ENCODE data around the gene LRCH3.

DNA sequence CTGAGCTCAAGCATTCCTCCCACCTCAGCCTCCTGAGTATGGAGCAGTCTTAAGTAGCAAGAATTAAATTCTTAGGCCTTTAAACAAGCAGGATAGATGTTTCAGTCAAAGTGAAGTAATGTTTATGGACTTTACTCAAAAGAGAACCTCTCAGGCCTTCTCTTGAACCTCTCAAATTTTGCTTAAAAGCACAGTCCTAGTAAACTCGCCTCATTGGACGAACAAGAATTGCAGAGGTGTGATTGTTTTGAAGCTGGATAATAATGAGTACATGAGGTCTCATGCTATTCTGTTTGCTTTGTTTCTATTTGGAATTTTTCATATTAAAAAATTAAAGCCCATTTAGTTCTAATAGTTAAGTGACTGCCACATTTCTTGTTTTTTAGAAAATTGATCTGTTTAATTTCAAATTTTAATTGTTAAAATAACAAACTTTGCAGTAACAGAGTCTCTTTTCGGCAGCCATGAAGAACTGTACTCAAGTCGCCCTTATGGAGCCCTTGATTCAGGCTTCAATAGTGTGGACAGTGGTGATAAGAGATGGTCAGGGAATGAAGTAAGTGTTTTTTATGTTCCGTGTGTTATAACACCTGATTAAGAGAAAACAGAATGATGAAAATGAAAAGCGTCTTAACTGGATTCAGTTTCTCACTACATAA is 39.4 kb downstream of the LRCH3 start:
- TF ChIP-seq, protein P1, sequence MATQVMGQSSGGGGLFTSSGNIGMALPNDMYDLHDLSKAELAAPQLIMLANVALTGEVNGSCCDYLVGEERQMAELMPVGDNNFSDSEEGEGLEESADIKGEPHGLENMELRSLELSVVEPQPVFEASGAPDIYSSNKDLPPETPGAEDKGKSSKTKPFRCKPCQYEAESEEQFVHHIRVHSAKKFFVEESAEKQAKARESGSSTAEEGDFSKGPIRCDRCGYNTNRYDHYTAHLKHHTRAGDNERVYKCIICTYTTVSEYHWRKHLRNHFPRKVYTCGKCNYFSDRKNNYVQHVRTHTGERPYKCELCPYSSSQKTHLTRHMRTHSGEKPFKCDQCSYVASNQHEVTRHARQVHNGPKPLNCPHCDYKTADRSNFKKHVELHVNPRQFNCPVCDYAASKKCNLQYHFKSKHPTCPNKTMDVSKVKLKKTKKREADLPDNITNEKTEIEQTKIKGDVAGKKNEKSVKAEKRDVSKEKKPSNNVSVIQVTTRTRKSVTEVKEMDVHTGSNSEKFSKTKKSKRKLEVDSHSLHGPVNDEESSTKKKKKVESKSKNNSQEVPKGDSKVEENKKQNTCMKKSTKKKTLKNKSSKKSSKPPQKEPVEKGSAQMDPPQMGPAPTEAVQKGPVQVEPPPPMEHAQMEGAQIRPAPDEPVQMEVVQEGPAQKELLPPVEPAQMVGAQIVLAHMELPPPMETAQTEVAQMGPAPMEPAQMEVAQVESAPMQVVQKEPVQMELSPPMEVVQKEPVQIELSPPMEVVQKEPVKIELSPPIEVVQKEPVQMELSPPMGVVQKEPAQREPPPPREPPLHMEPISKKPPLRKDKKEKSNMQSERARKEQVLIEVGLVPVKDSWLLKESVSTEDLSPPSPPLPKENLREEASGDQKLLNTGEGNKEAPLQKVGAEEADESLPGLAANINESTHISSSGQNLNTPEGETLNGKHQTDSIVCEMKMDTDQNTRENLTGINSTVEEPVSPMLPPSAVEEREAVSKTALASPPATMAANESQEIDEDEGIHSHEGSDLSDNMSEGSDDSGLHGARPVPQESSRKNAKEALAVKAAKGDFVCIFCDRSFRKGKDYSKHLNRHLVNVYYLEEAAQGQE (tag by site-specific recombination; IDR thresholded peaks at IDR 0.05) = no peak
- no peak for TF ChIP-seq ZNF747 (tag by site-specific recombination; IDR thresholded peaks at IDR 0.05)
- no peak for TF ChIP-seq MYNN (tag by site-specific recombination; IDR thresholded peaks at IDR 0.05; ENCODE audit: borderline replicate concordance)
- TF ChIP-seq, protein P2, sequence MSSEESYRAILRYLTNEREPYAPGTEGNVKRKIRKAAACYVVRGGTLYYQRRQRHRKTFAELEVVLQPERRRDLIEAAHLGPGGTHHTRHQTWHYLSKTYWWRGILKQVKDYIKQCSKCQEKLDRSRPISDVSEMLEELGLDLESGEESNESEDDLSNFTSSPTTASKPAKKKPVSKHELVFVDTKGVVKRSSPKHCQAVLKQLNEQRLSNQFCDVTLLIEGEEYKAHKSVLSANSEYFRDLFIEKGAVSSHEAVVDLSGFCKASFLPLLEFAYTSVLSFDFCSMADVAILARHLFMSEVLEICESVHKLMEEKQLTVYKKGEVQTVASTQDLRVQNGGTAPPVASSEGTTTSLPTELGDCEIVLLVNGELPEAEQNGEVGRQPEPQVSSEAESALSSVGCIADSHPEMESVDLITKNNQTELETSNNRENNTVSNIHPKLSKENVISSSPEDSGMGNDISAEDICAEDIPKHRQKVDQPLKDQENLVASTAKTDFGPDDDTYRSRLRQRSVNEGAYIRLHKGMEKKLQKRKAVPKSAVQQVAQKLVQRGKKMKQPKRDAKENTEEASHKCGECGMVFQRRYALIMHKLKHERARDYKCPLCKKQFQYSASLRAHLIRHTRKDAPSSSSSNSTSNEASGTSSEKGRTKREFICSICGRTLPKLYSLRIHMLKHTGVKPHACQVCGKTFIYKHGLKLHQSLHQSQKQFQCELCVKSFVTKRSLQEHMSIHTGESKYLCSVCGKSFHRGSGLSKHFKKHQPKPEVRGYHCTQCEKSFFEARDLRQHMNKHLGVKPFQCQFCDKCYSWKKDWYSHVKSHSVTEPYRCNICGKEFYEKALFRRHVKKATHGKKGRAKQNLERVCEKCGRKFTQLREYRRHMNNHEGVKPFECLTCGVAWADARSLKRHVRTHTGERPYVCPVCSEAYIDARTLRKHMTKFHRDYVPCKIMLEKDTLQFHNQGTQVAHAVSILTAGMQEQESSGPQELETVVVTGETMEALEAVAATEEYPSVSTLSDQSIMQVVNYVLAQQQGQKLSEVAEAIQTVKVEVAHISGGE (tag by site-specific recombination; conservative IDR thresholded peaks at IDR 0.05; ENCODE audit: low read depth) = no peak
- TF ChIP-seq, protein P3, sequence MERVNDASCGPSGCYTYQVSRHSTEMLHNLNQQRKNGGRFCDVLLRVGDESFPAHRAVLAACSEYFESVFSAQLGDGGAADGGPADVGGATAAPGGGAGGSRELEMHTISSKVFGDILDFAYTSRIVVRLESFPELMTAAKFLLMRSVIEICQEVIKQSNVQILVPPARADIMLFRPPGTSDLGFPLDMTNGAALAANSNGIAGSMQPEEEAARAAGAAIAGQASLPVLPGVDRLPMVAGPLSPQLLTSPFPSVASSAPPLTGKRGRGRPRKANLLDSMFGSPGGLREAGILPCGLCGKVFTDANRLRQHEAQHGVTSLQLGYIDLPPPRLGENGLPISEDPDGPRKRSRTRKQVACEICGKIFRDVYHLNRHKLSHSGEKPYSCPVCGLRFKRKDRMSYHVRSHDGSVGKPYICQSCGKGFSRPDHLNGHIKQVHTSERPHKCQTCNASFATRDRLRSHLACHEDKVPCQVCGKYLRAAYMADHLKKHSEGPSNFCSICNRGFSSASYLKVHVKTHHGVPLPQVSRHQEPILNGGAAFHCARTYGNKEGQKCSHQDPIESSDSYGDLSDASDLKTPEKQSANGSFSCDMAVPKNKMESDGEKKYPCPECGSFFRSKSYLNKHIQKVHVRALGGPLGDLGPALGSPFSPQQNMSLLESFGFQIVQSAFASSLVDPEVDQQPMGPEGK (tag by site-specific recombination; IDR thresholded peaks at IDR 0.05) = no peak
- TF ChIP-seq, protein P4, sequence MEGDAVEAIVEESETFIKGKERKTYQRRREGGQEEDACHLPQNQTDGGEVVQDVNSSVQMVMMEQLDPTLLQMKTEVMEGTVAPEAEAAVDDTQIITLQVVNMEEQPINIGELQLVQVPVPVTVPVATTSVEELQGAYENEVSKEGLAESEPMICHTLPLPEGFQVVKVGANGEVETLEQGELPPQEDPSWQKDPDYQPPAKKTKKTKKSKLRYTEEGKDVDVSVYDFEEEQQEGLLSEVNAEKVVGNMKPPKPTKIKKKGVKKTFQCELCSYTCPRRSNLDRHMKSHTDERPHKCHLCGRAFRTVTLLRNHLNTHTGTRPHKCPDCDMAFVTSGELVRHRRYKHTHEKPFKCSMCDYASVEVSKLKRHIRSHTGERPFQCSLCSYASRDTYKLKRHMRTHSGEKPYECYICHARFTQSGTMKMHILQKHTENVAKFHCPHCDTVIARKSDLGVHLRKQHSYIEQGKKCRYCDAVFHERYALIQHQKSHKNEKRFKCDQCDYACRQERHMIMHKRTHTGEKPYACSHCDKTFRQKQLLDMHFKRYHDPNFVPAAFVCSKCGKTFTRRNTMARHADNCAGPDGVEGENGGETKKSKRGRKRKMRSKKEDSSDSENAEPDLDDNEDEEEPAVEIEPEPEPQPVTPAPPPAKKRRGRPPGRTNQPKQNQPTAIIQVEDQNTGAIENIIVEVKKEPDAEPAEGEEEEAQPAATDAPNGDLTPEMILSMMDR (tag by site-specific recombination; IDR thresholded peaks at IDR 0.05) = no peak
- no peak for TF ChIP-seq YY1 (tag by site-specific recombination; IDR thresholded peaks at IDR 0.05)
- TF ChIP-seq, protein P5, sequence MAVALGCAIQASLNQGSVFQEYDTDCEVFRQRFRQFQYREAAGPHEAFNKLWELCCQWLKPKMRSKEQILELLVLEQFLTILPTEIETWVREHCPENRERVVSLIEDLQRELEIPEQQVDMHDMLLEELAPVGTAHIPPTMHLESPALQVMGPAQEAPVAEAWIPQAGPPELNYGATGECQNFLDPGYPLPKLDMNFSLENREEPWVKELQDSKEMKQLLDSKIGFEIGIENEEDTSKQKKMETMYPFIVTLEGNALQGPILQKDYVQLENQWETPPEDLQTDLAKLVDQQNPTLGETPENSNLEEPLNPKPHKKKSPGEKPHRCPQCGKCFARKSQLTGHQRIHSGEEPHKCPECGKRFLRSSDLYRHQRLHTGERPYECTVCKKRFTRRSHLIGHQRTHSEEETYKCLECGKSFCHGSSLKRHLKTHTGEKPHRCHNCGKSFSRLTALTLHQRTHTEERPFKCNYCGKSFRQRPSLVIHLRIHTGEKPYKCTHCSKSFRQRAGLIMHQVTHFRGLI (tag by site-specific recombination; IDR thresholded peaks at IDR 0.05) = no peak

All from HEK293 (cell line).